Uterus (tissue), 2 donors: ENCODE data around the gene RBM22.

Experiments used
- POLR2A ChIP-seq, 2 donors: fragments of 450-650 bp; IDR thresholded peaks; one replicate each; pipeline ENCODE4 v1.6.1; 2016; ENCODE audit warnings: antibody characterized with exemption in 2 of 2, mild to moderate bottlenecking in 1 of 2, moderate library complexity in 1 of 2
- TF ChIP-seq, protein P1 (sequence below), 4 experiments: fragments of 200-600 bp in 2 of 4; fragments of 450-650 bp in 2 of 4; sonication (generic) in 2 of 4; IDR thresholded peaks; one replicate each; pipeline ENCODE4 v1.5.1; 2016 to 2019; ENCODE audit warnings: antibody characterized with exemption in 4 of 4, mild to moderate bottlenecking in 2 of 4, moderate library complexity in 1 of 4

DNA sequence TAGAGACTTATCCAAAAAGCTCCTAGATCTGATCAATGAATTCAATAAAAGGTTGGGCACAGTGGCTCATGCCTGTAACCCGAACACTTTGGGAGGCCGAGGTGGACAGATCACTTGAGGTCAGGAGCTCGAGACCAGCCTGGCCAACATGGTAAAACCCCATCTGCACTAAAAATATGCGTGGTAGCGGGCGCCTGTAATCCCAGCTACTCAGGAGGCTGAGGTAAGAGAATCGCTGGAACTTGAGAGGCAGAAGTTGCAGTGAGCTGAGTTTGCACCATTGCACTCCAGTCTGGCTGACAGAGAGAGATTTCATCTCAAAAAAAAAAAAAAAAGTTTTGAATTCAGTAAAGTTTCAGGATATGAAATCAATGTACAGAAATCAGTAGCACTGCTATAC lies 38.0 kb upstream of the RBM22 start:
- TF ChIP-seq, protein P1, sequence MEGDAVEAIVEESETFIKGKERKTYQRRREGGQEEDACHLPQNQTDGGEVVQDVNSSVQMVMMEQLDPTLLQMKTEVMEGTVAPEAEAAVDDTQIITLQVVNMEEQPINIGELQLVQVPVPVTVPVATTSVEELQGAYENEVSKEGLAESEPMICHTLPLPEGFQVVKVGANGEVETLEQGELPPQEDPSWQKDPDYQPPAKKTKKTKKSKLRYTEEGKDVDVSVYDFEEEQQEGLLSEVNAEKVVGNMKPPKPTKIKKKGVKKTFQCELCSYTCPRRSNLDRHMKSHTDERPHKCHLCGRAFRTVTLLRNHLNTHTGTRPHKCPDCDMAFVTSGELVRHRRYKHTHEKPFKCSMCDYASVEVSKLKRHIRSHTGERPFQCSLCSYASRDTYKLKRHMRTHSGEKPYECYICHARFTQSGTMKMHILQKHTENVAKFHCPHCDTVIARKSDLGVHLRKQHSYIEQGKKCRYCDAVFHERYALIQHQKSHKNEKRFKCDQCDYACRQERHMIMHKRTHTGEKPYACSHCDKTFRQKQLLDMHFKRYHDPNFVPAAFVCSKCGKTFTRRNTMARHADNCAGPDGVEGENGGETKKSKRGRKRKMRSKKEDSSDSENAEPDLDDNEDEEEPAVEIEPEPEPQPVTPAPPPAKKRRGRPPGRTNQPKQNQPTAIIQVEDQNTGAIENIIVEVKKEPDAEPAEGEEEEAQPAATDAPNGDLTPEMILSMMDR (IDR thresholded peaks at IDR 0.05), result no peak
- no peak for TF ChIP-seq POLR2A (IDR thresholded peaks at IDR 0.05)
